Fibroblast of lung (primary cell): ENCODE measurements around the gene HELLS.
"Not testable (repeated sequence)": the region's sequence is repeated elsewhere in the genome, so short reads cannot be mapped to it uniquely, and the experiment has no call there.

Source experiments
- CTCF ChIP-seq, 2 donors: IDR thresholded peaks in 1 of 2; conservative IDR thresholded peaks in 1 of 2; 1 replicate in 1 of 2; 2 replicates in 1 of 2; pipeline ENCODE4 v1.5.1; 2011 to 2012; ENCODE audit warnings: low read length in 2 of 2, control low read depth in 1 of 2, inconsistent platforms in 1 of 2, low read depth in 1 of 2, mild to moderate bottlenecking in 1 of 2
- EZH2 ChIP-seq: IDR thresholded peaks from 2 replicates; pipeline ENCODE4 v1.5.1; 2012; ENCODE audit warnings: low read length, control low read depth, mild to moderate bottlenecking; ENCODE audit errors: missing control alignments

GRCh38 chr10:94542282-94542681, 3.3 kb upstream of the HELLS start:
- not testable (repeated sequence) for TF ChIP-seq CTCF (conservative IDR thresholded peaks at IDR 0.05 in 1 of 2, IDR thresholded peaks at IDR 0.05 in 1 of 2; ENCODE audit: low read depth in 1 of 2, low read length in 2 of 2); EZH2
